Measurements from ENCODE around the gene SLBP. TPM values are rescaled to one million over a fixed set of nuclear protein-coding genes. Genes with fewer than 3 reads are reported as not detected.

The SLBP gene
- total and polyA plus RNA-seq, 10 donors = 24.0 to 52.0 (median 34.7) TPM

DNA sequence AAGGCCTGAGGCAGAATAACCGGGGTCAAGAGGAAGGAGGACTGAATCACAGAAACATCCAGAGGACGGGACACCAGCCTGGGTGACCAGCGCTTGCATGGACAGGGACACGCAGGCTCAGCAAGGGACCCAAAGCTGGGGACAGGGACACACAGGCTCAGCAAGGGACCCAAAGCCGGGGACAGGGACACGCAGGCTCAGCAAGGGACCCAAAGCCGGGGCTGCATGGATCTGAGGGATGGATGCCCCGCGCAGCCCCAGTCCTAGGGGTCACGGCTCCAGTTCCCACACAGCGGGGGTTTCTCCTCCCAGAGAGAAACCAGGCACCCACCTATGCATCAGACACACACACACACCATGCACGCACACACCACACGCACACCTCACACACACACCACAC is 60.5 kb downstream of the SLBP start:
- no peaks in the 10 kb centered on the region for H3K4me1 ChIP-seq
- no peak overlapping the region for H3K27ac ChIP-seq
- TF ChIP-seq POLR2A (IDR thresholded peaks at IDR 0.05) (no peak), POLR2AphosphoS5 (IDR thresholded peaks at IDR 0.05) (no peak)
- TF ChIP-seq, protein P1, sequence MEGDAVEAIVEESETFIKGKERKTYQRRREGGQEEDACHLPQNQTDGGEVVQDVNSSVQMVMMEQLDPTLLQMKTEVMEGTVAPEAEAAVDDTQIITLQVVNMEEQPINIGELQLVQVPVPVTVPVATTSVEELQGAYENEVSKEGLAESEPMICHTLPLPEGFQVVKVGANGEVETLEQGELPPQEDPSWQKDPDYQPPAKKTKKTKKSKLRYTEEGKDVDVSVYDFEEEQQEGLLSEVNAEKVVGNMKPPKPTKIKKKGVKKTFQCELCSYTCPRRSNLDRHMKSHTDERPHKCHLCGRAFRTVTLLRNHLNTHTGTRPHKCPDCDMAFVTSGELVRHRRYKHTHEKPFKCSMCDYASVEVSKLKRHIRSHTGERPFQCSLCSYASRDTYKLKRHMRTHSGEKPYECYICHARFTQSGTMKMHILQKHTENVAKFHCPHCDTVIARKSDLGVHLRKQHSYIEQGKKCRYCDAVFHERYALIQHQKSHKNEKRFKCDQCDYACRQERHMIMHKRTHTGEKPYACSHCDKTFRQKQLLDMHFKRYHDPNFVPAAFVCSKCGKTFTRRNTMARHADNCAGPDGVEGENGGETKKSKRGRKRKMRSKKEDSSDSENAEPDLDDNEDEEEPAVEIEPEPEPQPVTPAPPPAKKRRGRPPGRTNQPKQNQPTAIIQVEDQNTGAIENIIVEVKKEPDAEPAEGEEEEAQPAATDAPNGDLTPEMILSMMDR (IDR thresholded peaks at IDR 0.05 in 8 of 11, conservative IDR thresholded peaks at IDR 0.05 in 3 of 11) = no peak
- WGBS, 5 donors = 94 to 99% (median 97%) methylated on average over 11 to 13 of the region's 13 CpGs
- H3K27me3 ChIP-seq (replicated peaks in 1 of 7) = no peaks in the 10 kb centered on the region
- H3K9me3 ChIP-seq = no peaks in the 10 kb centered on the region
- intact Hi-C loops (cut with DNase I; ENCODE audit: low total_unique reads) = no loop called here
- no peak overlapping the region for H3K4me3 ChIP-seq
- DNase-seq = peak; percentile 61
- H3K36me3 ChIP-seq = peaks cover 0 to 9% (median 0%) of the 10 kb centered on the region in 6 donors

DNA sequence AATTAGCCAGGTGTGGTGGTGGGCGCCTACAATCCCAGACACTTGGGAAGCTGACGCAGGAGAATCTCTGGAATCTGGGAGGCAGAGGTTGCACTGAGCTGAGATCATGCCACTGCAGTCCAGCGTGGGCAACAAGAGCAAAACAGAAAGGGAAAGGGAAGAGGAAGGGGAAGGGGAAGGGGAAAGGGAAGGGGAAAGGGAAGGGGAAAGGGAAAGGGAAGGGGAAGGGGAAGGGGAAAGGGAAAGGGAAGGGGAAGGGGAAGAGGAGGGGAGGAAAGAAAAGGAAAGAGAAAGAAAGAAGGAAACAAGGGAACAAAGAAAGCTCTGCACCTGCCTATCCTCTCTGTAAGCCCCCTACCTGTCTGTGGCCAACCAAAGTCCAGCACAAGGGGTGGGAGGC is 63.2 kb downstream of the SLBP start:
- intact Hi-C loops (cut with DNase I; ENCODE audit: low total_unique reads) = no loop called here
- DNase-seq = no peak

DNA sequence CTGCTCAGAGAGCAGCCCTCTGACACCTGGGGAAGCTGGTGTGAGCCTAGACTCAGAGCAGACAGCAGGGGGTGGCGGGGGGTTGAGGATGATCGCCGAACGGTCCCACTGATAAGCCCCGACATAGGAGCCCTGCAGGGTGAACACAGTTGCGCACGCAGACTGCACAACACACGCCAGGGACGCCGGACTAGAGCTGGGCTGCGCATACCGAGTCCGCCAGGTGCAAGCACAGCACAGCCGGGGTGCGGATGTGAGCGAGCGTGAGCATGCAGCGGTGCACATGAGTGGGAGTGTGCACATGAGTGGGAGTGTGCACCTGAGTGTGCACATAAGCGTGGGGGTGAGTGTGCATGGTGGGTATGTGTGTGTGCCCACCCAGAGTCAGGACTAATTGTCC is 64.7 kb downstream of the SLBP start:
- WGBS, 5 donors = 89 to 94% (median 93%) methylated on average over 19 of the region's 19 CpGs
- H3K36me3 ChIP-seq = no peaks in the 10 kb centered on the region
- H3K27ac ChIP-seq = no peak overlapping the region
- intact Hi-C loops (cut with DNase I; ENCODE audit: low total_unique reads) = no loop called here
- peak; percentile 69 for DNase-seq
- H3K4me3 ChIP-seq = no peak overlapping the region
- H3K4me1 ChIP-seq = no peaks in the 10 kb centered on the region
- H3K27me3 ChIP-seq (replicated peaks in 1 of 7) = no peaks in the 10 kb centered on the region
- H3K9me3 ChIP-seq = no peaks in the 10 kb centered on the region
- TF ChIP-seq POLR2AphosphoS5 (IDR thresholded peaks at IDR 0.05) = no peak
- no peak for TF ChIP-seq POLR2A (IDR thresholded peaks at IDR 0.05)
- TF ChIP-seq, protein P1 (IDR thresholded peaks at IDR 0.05 in 8 of 11, conservative IDR thresholded peaks at IDR 0.05 in 3 of 11) = no peak

More for the DNA sequence above, 63.2 kb downstream of the SLBP start:
- Histone ChIP-seq H3K4me3 (no peak overlapping the region), H3K9me3 (no peaks in the 10 kb centered on the region), H3K36me3 (no peaks in the 10 kb centered on the region), H3K27me3 (replicated peaks in 1 of 7) (no peaks in the 10 kb centered on the region), H3K27ac (no peak overlapping the region), H3K4me1 (no peaks in the 10 kb centered on the region)
- TF ChIP-seq POLR2AphosphoS5 (IDR thresholded peaks at IDR 0.05) (no peak), POLR2A (IDR thresholded peaks at IDR 0.05) (no peak)
- TF ChIP-seq, protein P1 (IDR thresholded peaks at IDR 0.05 in 8 of 11, conservative IDR thresholded peaks at IDR 0.05 in 3 of 11) = no peak
- 74 to 86% (median 79%) methylated on average over 3 of the region's 3 CpGs for WGBS, 5 donors

DNA sequence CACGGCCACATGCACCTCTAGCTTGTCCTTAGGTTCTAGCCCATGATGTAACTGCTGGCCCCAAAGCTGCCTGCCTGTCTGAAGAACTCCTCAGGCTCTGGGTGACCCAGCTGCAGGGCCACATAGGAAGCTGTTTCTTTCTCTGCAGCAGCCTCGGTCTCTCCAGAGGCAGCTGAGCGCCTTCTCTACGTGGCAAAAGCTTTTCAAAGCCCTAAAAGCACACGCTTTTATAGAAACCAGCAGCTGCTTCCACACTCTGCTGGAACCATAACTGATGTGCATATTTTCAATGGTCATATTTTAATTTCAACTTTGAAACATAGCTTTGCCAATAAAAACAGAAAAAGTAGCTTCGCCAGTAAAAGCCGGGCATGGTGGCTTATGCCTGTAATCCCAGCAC is 65.4 kb downstream of the SLBP start:
- H3K4me3 ChIP-seq = no peak overlapping the region
- H3K27me3 ChIP-seq (replicated peaks in 1 of 7) = no peaks in the 10 kb centered on the region
- TF ChIP-seq, protein P1 (IDR thresholded peaks at IDR 0.05 in 8 of 11, conservative IDR thresholded peaks at IDR 0.05 in 3 of 11) = no peak
- TF ChIP-seq POLR2AphosphoS5 (IDR thresholded peaks at IDR 0.05) (no peak), POLR2A (IDR thresholded peaks at IDR 0.05) (no peak)
- H3K27ac ChIP-seq = no peak overlapping the region
- DNase-seq = no peak
- 91 to 94% (median 92%) methylated on average over 7 of the region's 7 CpGs for WGBS, 5 donors
- intact Hi-C loops (cut with DNase I; ENCODE audit: low total_unique reads) = no loop called here
- no peaks in the 10 kb centered on the region for H3K9me3 ChIP-seq
- H3K4me1 ChIP-seq = no peaks in the 10 kb centered on the region
- H3K36me3 ChIP-seq = no peaks in the 10 kb centered on the region

All from spleen (tissue), 11 donors.